OCI-LY1 (cell line): Measurements from ENCODE around the gene PTPRM.
"Not testable (repeated sequence)": the region's sequence is repeated elsewhere in the genome, so short reads cannot be mapped to it uniquely, and the experiment has no call there.

Source experiments
- H2AFZ ChIP-seq: fragments of 200-600 bp; sonication (generic), shearing (Covaris generic); 2 replicates; pipeline ENCODE4 v1.6.0; 2014; ENCODE audit warnings: antibody characterized with exemption, mild to moderate bottlenecking, low read length
- H3F3A ChIP-seq: fragments of 200-600 bp; sonication (generic), shearing (Covaris generic); 2 replicates; pipeline ENCODE4 v1.6.0; 2014; ENCODE audit warnings: mild to moderate bottlenecking, antibody characterized with exemption, low read length, moderate library complexity; ENCODE audit not compliant: insufficient read depth
- H3K27ac ChIP-seq: fragments of 200-600 bp; sonication (generic); 2 replicates; pipeline ENCODE4 v1.5.1; 2014; ENCODE audit warnings: low read length, mixed run types, mild to moderate bottlenecking, low read depth; ENCODE audit not compliant: poor library complexity, severe bottlenecking
- H3K27me3 ChIP-seq: fragments of 200-600 bp; sonication (generic); 2 replicates; pipeline ENCODE4 v1.6.0; 2014; ENCODE audit warnings: antibody characterized with exemption, mild to moderate bottlenecking, low read length, moderate library complexity; ENCODE audit not compliant: insufficient read depth
- H3K36me3 ChIP-seq: fragments of 200-600 bp; sonication (generic); 2 replicates; pipeline ENCODE4 v1.6.1; 2014; ENCODE audit warnings: mild to moderate bottlenecking, antibody characterized with exemption, low read length, moderate library complexity, mixed read lengths; ENCODE audit not compliant: insufficient read depth
- H3K4me1 ChIP-seq: fragments of 200-600 bp; sonication (generic); 2 replicates; pipeline ENCODE4 v1.5.1; 2014; ENCODE audit warnings: mild to moderate bottlenecking, low read length, moderate library complexity; ENCODE audit not compliant: insufficient read depth, severe bottlenecking
- H3K4me2 ChIP-seq: fragments of 200-600 bp; sonication (generic), shearing (Covaris generic); 2 replicates; pipeline ENCODE4 v1.6.1; 2014; ENCODE audit warnings: low read length
- H3K4me3 ChIP-seq: fragments of 200-600 bp; sonication (generic); 2 replicates; pipeline ENCODE4 v1.5.1; 2014; ENCODE audit warnings: low read length, low read depth, mild to moderate bottlenecking, mixed read lengths; ENCODE audit not compliant: poor library complexity, severe bottlenecking
- H3K79me2 ChIP-seq: fragments of 200-600 bp; shearing (Covaris generic); 2 replicates; pipeline ENCODE4 v1.6.1; 2016; ENCODE audit warnings: mixed run types, low read length, mixed read lengths; ENCODE audit not compliant: insufficient read depth
- H3K9ac ChIP-seq: fragments of 200-600 bp; sonication (generic), shearing (Covaris generic); 2 replicates; pipeline ENCODE4 v1.6.1; 2014; ENCODE audit warnings: mild to moderate bottlenecking, low read length, mixed read lengths
- H3K9me2 ChIP-seq: fragments of 200-600 bp; sonication (generic), shearing (Covaris generic); 2 replicates; pipeline ENCODE4 v1.6.1; 2014; ENCODE audit warnings: low read depth, mild to moderate bottlenecking, low read length, mixed read lengths
- H3K9me3 ChIP-seq: fragments of 200-600 bp; shearing (Covaris generic); 2 replicates; pipeline ENCODE4 v1.6.1; 2014; ENCODE audit warnings: low read length, mixed read lengths
- H4K20me1 ChIP-seq: fragments of 200-600 bp; sonication (generic), shearing (Covaris generic); 2 replicates; pipeline ENCODE4 v1.6.0; 2016; ENCODE audit warnings: mild to moderate bottlenecking, low read length; ENCODE audit not compliant: insufficient read depth
- EZH2 ChIP-seq: fragments of 200-600 bp; sonication (generic), shearing (Covaris generic); IDR thresholded peaks from 2 replicates; pipeline ENCODE4 v1.8.0; 2017; ENCODE audit warnings: borderline replicate concordance, mixed run types, mild to moderate bottlenecking, antibody characterized with exemption, low read length, moderate library complexity, mixed read lengths
- TF ChIP-seq, protein P1 (sequence below): fragments of 200-600 bp; sonication (generic), shearing (Covaris generic); IDR thresholded peaks from 2 replicates; pipeline ENCODE4 v1.5.1; 2017; ENCODE audit warnings: mild to moderate bottlenecking, antibody characterized with exemption, low read length, moderate library complexity, mixed read lengths

PTPRM gene

DNA sequence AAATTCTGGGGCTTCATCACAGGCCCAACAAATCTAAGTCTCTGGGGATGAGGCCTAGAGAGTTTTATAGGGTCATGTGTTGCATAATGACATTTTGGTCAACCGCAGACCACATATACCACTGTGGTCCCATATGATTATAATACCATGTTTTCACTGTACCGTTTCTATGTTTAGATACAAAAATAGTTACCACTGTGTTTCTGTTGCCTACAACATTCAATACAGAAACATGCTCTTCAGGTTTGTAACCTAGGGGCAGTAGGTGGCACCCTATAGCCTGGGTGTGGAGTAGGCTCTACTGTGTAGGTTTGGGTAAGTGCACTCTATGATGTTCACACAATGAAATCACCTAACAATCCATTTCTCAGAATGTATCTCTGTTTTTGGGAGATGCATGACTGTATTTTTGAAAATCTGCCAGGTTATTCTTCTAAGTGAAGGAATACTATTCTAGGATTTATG is 485.2 kb downstream of the PTPRM start:
- Histone ChIP-seq H3K9me3 (no peaks in the 10 kb centered on the region), H3K9ac (no peak overlapping the region), H3K79me2 (no peaks in the 10 kb centered on the region), H4K20me1 (no peaks in the 10 kb centered on the region), H3K4me1 (no peaks in the 10 kb centered on the region), H3K4me3 (no peak overlapping the region), H3K9me2 (no peaks in the 10 kb centered on the region), H3K27ac (no peak overlapping the region), H2AFZ (no peak overlapping the region), H3K4me2 (no peak overlapping the region), H3F3A (no peaks in the 10 kb centered on the region), H3K27me3 (no peaks in the 10 kb centered on the region), H3K36me3 (no peaks in the 10 kb centered on the region)
- TF ChIP-seq EZH2 = no peak
- TF ChIP-seq, protein P1, sequence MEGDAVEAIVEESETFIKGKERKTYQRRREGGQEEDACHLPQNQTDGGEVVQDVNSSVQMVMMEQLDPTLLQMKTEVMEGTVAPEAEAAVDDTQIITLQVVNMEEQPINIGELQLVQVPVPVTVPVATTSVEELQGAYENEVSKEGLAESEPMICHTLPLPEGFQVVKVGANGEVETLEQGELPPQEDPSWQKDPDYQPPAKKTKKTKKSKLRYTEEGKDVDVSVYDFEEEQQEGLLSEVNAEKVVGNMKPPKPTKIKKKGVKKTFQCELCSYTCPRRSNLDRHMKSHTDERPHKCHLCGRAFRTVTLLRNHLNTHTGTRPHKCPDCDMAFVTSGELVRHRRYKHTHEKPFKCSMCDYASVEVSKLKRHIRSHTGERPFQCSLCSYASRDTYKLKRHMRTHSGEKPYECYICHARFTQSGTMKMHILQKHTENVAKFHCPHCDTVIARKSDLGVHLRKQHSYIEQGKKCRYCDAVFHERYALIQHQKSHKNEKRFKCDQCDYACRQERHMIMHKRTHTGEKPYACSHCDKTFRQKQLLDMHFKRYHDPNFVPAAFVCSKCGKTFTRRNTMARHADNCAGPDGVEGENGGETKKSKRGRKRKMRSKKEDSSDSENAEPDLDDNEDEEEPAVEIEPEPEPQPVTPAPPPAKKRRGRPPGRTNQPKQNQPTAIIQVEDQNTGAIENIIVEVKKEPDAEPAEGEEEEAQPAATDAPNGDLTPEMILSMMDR = peak; percentile 27; the same call in 1 of the 2 replicates

DNA sequence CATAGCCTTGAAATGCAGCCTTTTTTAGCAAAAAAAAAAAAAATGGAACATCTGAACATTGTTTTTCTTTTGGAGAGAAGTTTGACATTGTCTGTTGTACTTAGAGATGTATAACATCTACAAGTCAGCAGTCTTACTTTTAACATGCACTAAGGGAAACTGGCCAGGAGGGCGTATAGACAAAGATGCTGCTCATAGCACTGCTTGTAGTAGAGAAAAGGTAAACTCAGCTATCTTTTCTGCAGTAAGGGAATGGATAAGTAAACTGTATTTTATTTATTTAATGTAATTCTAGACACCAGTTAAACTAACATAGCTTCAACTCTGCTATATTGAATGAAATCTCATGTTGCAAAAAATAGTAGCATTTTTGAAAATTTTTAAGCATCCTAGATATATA is 489.6 kb downstream of the PTPRM start:
- Histone ChIP-seq H3K9me3 (no peaks in the 10 kb centered on the region), H3K27me3 (no peaks in the 10 kb centered on the region), H3K79me2 (no peaks in the 10 kb centered on the region), H2AFZ (no peak overlapping the region), H3K4me1 (no peaks in the 10 kb centered on the region), H3K4me2 (no peak overlapping the region), H3K36me3 (no peaks in the 10 kb centered on the region), H3K27ac (no peak overlapping the region), H3F3A (no peaks in the 10 kb centered on the region), H3K4me3 (no peak overlapping the region), H3K9ac (no peak overlapping the region), H4K20me1 (no peaks in the 10 kb centered on the region), H3K9me2 (no peaks in the 10 kb centered on the region)
- no peak for TF ChIP-seq EZH2
- TF ChIP-seq, protein P1 = no peak

DNA sequence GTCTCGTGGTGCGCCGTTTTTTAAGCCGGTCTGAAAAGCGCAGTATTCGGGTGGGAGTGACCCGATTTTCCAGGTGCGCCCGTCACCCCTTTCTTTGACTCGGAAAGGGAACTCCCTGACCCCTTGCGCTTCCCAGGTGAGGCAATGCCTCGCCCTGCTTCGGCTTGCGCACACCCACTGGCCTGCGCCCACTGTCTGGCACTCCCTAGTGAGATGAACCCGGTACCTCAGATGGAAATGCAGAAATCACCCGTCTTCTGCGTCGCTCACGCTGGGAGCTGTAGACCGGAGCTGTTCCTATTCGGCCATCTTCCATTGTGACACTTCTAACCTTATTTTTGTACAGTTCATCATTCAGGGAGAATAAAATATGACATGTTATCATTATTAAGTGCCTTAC is 496.0 kb downstream of the PTPRM start:
- not testable (repeated sequence) for H3F3A ChIP-seq, H3K4me2 ChIP-seq, H3K9me3 ChIP-seq, H3K4me1 ChIP-seq, H2AFZ ChIP-seq, H4K20me1 ChIP-seq, H3K27ac ChIP-seq, H3K9ac ChIP-seq, H3K27me3 ChIP-seq, H3K9me2 ChIP-seq, H3K79me2 ChIP-seq, H3K4me3 ChIP-seq, H3K36me3 ChIP-seq

DNA sequence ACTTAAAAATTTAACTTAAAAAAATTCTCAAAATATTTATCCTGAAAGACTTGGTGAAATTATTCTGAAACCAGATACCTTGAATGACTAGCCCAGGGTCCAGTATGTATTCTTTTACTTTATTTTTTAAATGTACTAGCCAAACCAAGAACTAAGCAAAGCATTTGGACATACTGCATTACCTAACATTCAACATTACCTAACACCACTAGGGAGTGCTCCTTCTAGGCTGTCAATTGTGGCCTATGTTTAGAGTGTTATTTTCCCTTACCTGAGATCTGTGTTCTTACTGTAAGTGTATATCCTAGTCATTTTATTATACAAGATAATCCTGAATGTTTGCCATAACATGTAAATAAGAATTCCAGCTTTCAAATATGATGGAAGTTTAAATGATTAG is 496.6 kb downstream of the PTPRM start:
- Histone ChIP-seq H3K9ac (no peak overlapping the region), H3K27me3 (peaks cover 3% of the 10 kb centered on the region; the same call in 1 of the 2 replicates), H3K27ac (no peak overlapping the region), H3K9me2 (no peaks in the 10 kb centered on the region), H3F3A (no peaks in the 10 kb centered on the region), H4K20me1 (no peaks in the 10 kb centered on the region), H2AFZ (no peak overlapping the region), H3K4me3 (no peak overlapping the region), H3K36me3 (no peaks in the 10 kb centered on the region), H3K79me2 (no peaks in the 10 kb centered on the region), H3K4me2 (no peak overlapping the region), H3K9me3 (no peaks in the 10 kb centered on the region), H3K4me1 (no peaks in the 10 kb centered on the region)
- TF ChIP-seq, protein P1 = no peak
- no peak for TF ChIP-seq EZH2
